CD4-positive, alpha-beta T cell treated with Interleukin-21 for 1 hour (primary cell): ENCODE data around the gene TALDO1.

Experiments
- DNase-seq: peaks from one replicate; pipeline ENCODE4 v3.0.0-alpha.2; 2020

The TALDO1 gene

GRCh38 chr11:802018-802617 is 54.9 kb downstream of the TALDO1 start:
- no peak for DNase-seq

GRCh38 chr11:802693-803466 is 55.6 kb downstream of the TALDO1 start:
- no peak for DNase-seq

- no peak for DNase-seq
Measured at GRCh38 chr11:803467-803742, 56.1 kb downstream of the TALDO1 start.

- no peak for DNase-seq
Measured at GRCh38 chr11:803770-804598, 56.7 kb downstream of the TALDO1 start.

- no peak for DNase-seq
Measured at GRCh38 chr11:804599-804964, 57.3 kb downstream of the TALDO1 start.

GRCh38 chr11:808427-809286 is 61.4 kb downstream of the TALDO1 start:
- peak; percentile 63 for DNase-seq

GRCh38 chr11:809287-810039 is 62.2 kb downstream of the TALDO1 start, which contains the start of gene RPLP2:
RPLP2 (plus strand) TSS chr11:809967; CDS start chr11:810235, 268 bp downstream.
- peak; percentile 97 for DNase-seq

GRCh38 chr11:810040-810567 is 62.8 kb downstream of the TALDO1 start:
- no peak for DNase-seq

- no peak for DNase-seq
Measured at GRCh38 chr11:811446-812245, 64.4 kb downstream of the TALDO1 start.

GRCh38 chr11:812390-812789 is 65.1 kb downstream of the TALDO1 start:
- no peak for DNase-seq

- no peak for DNase-seq
Measured at GRCh38 chr11:813072-813455, 65.8 kb downstream of the TALDO1 start.

- no peak for DNase-seq
Measured at GRCh38 chr11:813456-814096, 66.3 kb downstream of the TALDO1 start.
